H9 (cell line): ENCODE data around the gene ITPR1. TPM values are rescaled to one million over a fixed set of nuclear protein-coding genes. Genes with fewer than 3 reads are reported as not detected.

Experiments
- DNase-seq: peaks from one replicate; pipeline ENCODE4 v3.0.0-alpha.2; 2017
- H2AFZ ChIP-seq: one replicate; pipeline ENCODE4 v1.6.1; 2013; ENCODE audit warnings: mild to moderate bottlenecking, low read length, control low read depth, moderate library complexity
- H2AK5ac ChIP-seq: 2 replicates; pipeline ENCODE4 v1.6.1; 2013; ENCODE audit warnings: low read length, control low read depth, mixed read lengths; ENCODE audit not compliant: insufficient read length
- H2BK120ac ChIP-seq: one replicate; pipeline ENCODE4 v1.6.1; 2013; ENCODE audit warnings: low read depth, mild to moderate bottlenecking, low read length, control low read depth, inconsistent platforms; ENCODE audit not compliant: poor library complexity, severe bottlenecking
- H2BK12ac ChIP-seq: 2 replicates; pipeline ENCODE4 v1.6.1; 2013; ENCODE audit warnings: low read length, control low read depth, mixed read lengths, low read depth; ENCODE audit not compliant: insufficient read length
- H2BK15ac ChIP-seq: 2 replicates; pipeline ENCODE4 v1.6.1; 2013; ENCODE audit warnings: low read depth, low read length, control low read depth
- H2BK20ac ChIP-seq: one replicate; pipeline ENCODE4 v1.6.1; 2013; ENCODE audit warnings: low read depth, mild to moderate bottlenecking, low read length, control low read depth, inconsistent platforms; ENCODE audit not compliant: poor library complexity, severe bottlenecking
- H2BK5ac ChIP-seq: 2 replicates; pipeline ENCODE4 v1.6.1; 2013; ENCODE audit warnings: low read length, control low read depth, mixed read lengths; ENCODE audit not compliant: insufficient read length
- H3K14ac ChIP-seq: 2 replicates; pipeline ENCODE4 v1.6.1; 2013; ENCODE audit warnings: low read length, control low read depth; ENCODE audit not compliant: insufficient read depth
- H3K18ac ChIP-seq: 2 replicates; pipeline ENCODE4 v1.6.1; 2013; ENCODE audit warnings: low read depth, mild to moderate bottlenecking, mixed read lengths, low read length, control low read depth; ENCODE audit not compliant: insufficient read length
- H3K23ac ChIP-seq: 2 replicates; pipeline ENCODE4 v1.6.1; 2013; ENCODE audit warnings: low read length, control low read depth, mixed read lengths, low read depth; ENCODE audit not compliant: insufficient read length
- H3K23me2 ChIP-seq: 2 replicates; pipeline ENCODE4 v1.6.1; 2013; ENCODE audit warnings: low read depth, mild to moderate bottlenecking, mixed read lengths, low read length, control low read depth; ENCODE audit not compliant: insufficient read length, poor library complexity, severe bottlenecking
- H3K27ac ChIP-seq: 2 replicates; pipeline ENCODE4 v1.5.1; 2013; ENCODE audit warnings: low read length, control low read depth, mixed read lengths, low read depth; ENCODE audit not compliant: insufficient read length
- H3K27me3 ChIP-seq: 2 replicates; pipeline ENCODE4 v1.6.1; 2013; ENCODE audit warnings: low read length, control low read depth, inconsistent platforms; ENCODE audit not compliant: insufficient read depth
- H3K4ac ChIP-seq: 2 replicates; pipeline ENCODE4 v1.6.1; 2013; ENCODE audit warnings: low read depth, mild to moderate bottlenecking, control low read depth, inconsistent platforms, low read length, moderate library complexity
- H3K4me1 ChIP-seq: 2 replicates; pipeline ENCODE4 v1.6.1; 2013; ENCODE audit warnings: low read length, control low read depth, inconsistent platforms; ENCODE audit not compliant: insufficient read depth
- H3K4me2 ChIP-seq: 2 replicates; pipeline ENCODE4 v1.6.1; 2013; ENCODE audit warnings: low read length, control low read depth, mixed read lengths; ENCODE audit not compliant: insufficient read length, insufficient read depth
- H3K56ac ChIP-seq: 2 replicates; pipeline ENCODE4 v1.6.1; 2013; ENCODE audit warnings: low read depth, mild to moderate bottlenecking, mixed read lengths, low read length, control low read depth; ENCODE audit not compliant: insufficient read length
- H3K79me1 ChIP-seq: 2 replicates; pipeline ENCODE4 v1.6.1; 2013; ENCODE audit warnings: low read depth, mild to moderate bottlenecking, moderate library complexity, low read length, control low read depth, inconsistent platforms; ENCODE audit not compliant: insufficient read depth, poor library complexity, severe bottlenecking
- H3K79me2 ChIP-seq: 2 replicates; pipeline ENCODE4 v1.6.1; 2013; ENCODE audit warnings: low read length, control low read depth, inconsistent platforms; ENCODE audit not compliant: insufficient read depth
- H3K9ac ChIP-seq: 2 replicates; pipeline ENCODE4 v1.6.1; 2013; ENCODE audit warnings: low read length, control low read depth, mixed read lengths; ENCODE audit not compliant: insufficient read length; ENCODE audit errors: extremely low read depth
- H3K9me3 ChIP-seq: one replicate; pipeline ENCODE4 v1.6.1; 2013; ENCODE audit warnings: low read depth, low read length, inconsistent platforms; ENCODE audit not compliant: control insufficient read depth
- H3T11ph ChIP-seq: one replicate; pipeline ENCODE4 v1.6.1; 2013; ENCODE audit warnings: mild to moderate bottlenecking, low read length, control low read depth, inconsistent platforms
- H4K20me1 ChIP-seq: one replicate; pipeline ENCODE4 v1.6.1; 2013; ENCODE audit not compliant: control insufficient read depth, insufficient read length, insufficient read depth
- H4K5ac ChIP-seq: 2 replicates; pipeline ENCODE4 v1.6.1; 2013; ENCODE audit warnings: low read depth, mild to moderate bottlenecking, mixed read lengths, low read length, control low read depth; ENCODE audit not compliant: insufficient read length
- H4K8ac ChIP-seq: replicated peaks from 2 replicates; pipeline ENCODE4 v1.6.1; 2013; ENCODE audit warnings: low read length, control low read depth, mixed read lengths, low read depth; ENCODE audit not compliant: insufficient read length
- H4K91ac ChIP-seq: 2 replicates; pipeline ENCODE4 v1.6.1; 2013; ENCODE audit warnings: low read depth, mild to moderate bottlenecking, moderate library complexity, mixed read lengths, low read length, control low read depth; ENCODE audit not compliant: insufficient read length
- H3K27ac Mint-ChIP-seq, 3 experiments: 2 replicates in 2 of 3; 3 replicates in 1 of 3; pipeline ENCODE4 v1.8.0; 2020 to 2021; ENCODE audit warnings: mixed read lengths in 3 of 3, mild to moderate bottlenecking in 1 of 3, moderate library complexity in 1 of 3
- H3K27me3 Mint-ChIP-seq: 2 replicates; pipeline ENCODE4 v1.8.0; 2021; ENCODE audit warnings: low read depth, mild to moderate bottlenecking, moderate library complexity, mixed read lengths
- H3K36me3 Mint-ChIP-seq, 3 experiments: 2 replicates in 2 of 3; 3 replicates in 1 of 3; pipeline ENCODE4 v1.8.0; 2020 to 2021; ENCODE audit warnings: low read depth in 3 of 3, mixed read lengths in 3 of 3; ENCODE audit not compliant: insufficient read depth in 1 of 3
- H3K4me1 Mint-ChIP-seq, 2 experiments: 2 replicates each; pipeline ENCODE4 v1.8.0; 2020; ENCODE audit warnings: mixed read lengths in 2 of 2
- H3K4me3 Mint-ChIP-seq, 2 experiments: 2 replicates in 1 of 2; 3 replicates in 1 of 2; pipeline ENCODE4 v1.8.0; 2020 to 2021; ENCODE audit warnings: mild to moderate bottlenecking in 2 of 2, mixed read lengths in 2 of 2, moderate library complexity in 1 of 2
- H3K9me3 Mint-ChIP-seq, 2 experiments: 2 replicates in 1 of 2; 3 replicates in 1 of 2; pipeline ENCODE4 v1.8.0; 2020; ENCODE audit warnings: mild to moderate bottlenecking in 2 of 2, mixed read lengths in 2 of 2, moderate library complexity in 1 of 2
- total RNA-seq: library from RNA; stranded (reverse); gene quantifications from 2 replicates; pipeline ENCODE4 v1.2.1, GENCODE V29; 2021
- TF ChIP-seq, protein P1 (sequence below): fragments of 200-600 bp; sonication (generic); conservative IDR thresholded peaks from 3 replicates; pipeline ENCODE4 v1.8.0; 2021; ENCODE audit warnings: antibody characterized with exemption, mild to moderate bottlenecking

ITPR1 gene
- total RNA-seq, 1 experiment from 2014 or later, result 4.2 TPM

DNA sequence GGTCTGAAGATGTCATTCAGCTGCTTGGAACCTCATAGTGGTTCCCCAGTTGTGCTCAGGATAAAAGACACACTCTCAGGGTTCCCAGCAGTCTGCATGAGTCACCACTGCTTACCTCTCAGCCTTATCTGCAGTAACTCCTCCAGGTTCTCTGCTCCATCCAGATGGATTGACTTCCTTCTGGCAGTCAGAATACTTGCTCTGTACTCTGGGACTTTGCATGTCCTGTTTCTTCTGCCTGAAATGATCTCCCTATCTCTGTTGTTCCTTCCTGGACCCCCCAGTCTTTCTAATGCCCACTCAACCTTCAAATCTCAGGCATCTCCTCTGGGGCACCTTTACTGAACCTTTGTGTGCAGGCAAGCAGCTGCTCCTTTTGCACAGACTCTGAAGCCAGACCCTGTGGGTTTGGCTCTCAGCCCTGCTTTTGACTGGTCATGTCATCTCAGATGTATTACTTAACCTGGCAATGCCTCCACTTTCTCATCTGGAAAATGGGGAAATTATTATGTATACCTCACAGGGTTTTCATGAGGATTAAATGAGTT is 38.4 kb downstream of the ITPR1 start:
- Mint-ChIP-seq H3K4me1 (peaks cover 11 to 23% of the 10 kb centered on the region in 2 experiments), H3K9me3 (no peaks in the 10 kb centered on the region; a peak in 1 of 5 replicates), H3K36me3 (no peaks in the 10 kb centered on the region), H3K4me3 (no peak overlapping the region), H3K27ac (no peak overlapping the region), H3K27me3 (no peaks in the 10 kb centered on the region; the same call in 1 of the 2 replicates)
- no peak overlapping the region for H2BK15ac ChIP-seq
- no peak overlapping the region for H3K4ac ChIP-seq
- H3K14ac ChIP-seq, result no peak overlapping the region
- no peak overlapping the region for H2AFZ ChIP-seq
- no peak overlapping the region for H4K91ac ChIP-seq
- H3K79me1 ChIP-seq, result no peaks in the 10 kb centered on the region
- H3K27ac ChIP-seq, result no peak overlapping the region
- no peak overlapping the region for H2BK120ac ChIP-seq
- H3K79me2 ChIP-seq, result no peaks in the 10 kb centered on the region
- no peaks in the 10 kb centered on the region; the same call in 1 of the 2 replicates for H3K4me1 ChIP-seq
- H2BK5ac ChIP-seq, result no peak overlapping the region
- no peaks in the 10 kb centered on the region for H3K23me2 ChIP-seq
- TF ChIP-seq, protein P1, sequence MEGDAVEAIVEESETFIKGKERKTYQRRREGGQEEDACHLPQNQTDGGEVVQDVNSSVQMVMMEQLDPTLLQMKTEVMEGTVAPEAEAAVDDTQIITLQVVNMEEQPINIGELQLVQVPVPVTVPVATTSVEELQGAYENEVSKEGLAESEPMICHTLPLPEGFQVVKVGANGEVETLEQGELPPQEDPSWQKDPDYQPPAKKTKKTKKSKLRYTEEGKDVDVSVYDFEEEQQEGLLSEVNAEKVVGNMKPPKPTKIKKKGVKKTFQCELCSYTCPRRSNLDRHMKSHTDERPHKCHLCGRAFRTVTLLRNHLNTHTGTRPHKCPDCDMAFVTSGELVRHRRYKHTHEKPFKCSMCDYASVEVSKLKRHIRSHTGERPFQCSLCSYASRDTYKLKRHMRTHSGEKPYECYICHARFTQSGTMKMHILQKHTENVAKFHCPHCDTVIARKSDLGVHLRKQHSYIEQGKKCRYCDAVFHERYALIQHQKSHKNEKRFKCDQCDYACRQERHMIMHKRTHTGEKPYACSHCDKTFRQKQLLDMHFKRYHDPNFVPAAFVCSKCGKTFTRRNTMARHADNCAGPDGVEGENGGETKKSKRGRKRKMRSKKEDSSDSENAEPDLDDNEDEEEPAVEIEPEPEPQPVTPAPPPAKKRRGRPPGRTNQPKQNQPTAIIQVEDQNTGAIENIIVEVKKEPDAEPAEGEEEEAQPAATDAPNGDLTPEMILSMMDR, result no peak
- H4K20me1 ChIP-seq, result no peaks in the 10 kb centered on the region
- DNase-seq, result no peak
- no peak overlapping the region for H3T11ph ChIP-seq
- no peaks in the 10 kb centered on the region for H3K9me3 ChIP-seq
- H4K8ac ChIP-seq, result no peak overlapping the region
- H4K5ac ChIP-seq, result no peak overlapping the region
- H2BK12ac ChIP-seq, result no peak overlapping the region
- H3K27me3 ChIP-seq, result no peaks in the 10 kb centered on the region
- H3K4me2 ChIP-seq, result no peak overlapping the region
- no peak overlapping the region for H3K56ac ChIP-seq
- no peak overlapping the region for H3K23ac ChIP-seq
- H2AK5ac ChIP-seq, result no peak overlapping the region
- no peak overlapping the region for H2BK20ac ChIP-seq
- H3K9ac ChIP-seq, result no peak overlapping the region
- H3K18ac ChIP-seq, result no peak overlapping the region
